Subcutaneous adipose tissue (tissue), 4 donors: ENCODE measurements around the gene AKAP11. TPM values are rescaled to one million over a fixed set of nuclear protein-coding genes. Genes with fewer than 3 reads are reported as not detected.

Experiments
- CTCF ChIP-seq: fragments of 450-650 bp; IDR thresholded peaks from one replicate; pipeline ENCODE4 v1.5.1; 2016; ENCODE audit warnings: low read depth, mild to moderate bottlenecking, control low read depth, antibody characterized with exemption, moderate library complexity
- total RNA-seq, 4 donors: library from RNA; depleted of rRNA; stranded (reverse); fragments of >200 nt; gene quantifications; one replicate each; pipeline ENCODE4 v1.1.0, GENCODE V29; 2016

Gene AKAP11
- total RNA-seq, 4 donors from 2014 or later: 34.1 to 50.9 (median 39.2) TPM

- no peak for TF ChIP-seq CTCF
Observed at GRCh38 chr13:42280537-42280936, 8.6 kb downstream of the AKAP11 start.

GRCh38 chr13:42283574-42283973 is 11.6 kb downstream of the AKAP11 start:
- no peak for TF ChIP-seq CTCF

- TF ChIP-seq CTCF: no peak
Observed at GRCh38 chr13:42284068-42284467, 12.1 kb downstream of the AKAP11 start.

- no peak for TF ChIP-seq CTCF
Observed at GRCh38 chr13:42298392-42298791, 26.4 kb downstream of the AKAP11 start.

- no peak for TF ChIP-seq CTCF
Observed at GRCh38 chr13:42305503-42305902, 33.6 kb downstream of the AKAP11 start.

- TF ChIP-seq CTCF: no peak
Observed at GRCh38 chr13:42307461-42307860, 35.5 kb downstream of the AKAP11 start.

- TF ChIP-seq CTCF: no peak
Observed at GRCh38 chr13:42312817-42313431, 41.0 kb downstream of the AKAP11 start.
